ENCODE data around the gene SLC5A5.
"Not testable (repeated sequence)": the region's sequence is repeated elsewhere in the genome, so short reads cannot be mapped to it uniquely, and the experiment has no call there.

SLC5A5 gene

DNA sequence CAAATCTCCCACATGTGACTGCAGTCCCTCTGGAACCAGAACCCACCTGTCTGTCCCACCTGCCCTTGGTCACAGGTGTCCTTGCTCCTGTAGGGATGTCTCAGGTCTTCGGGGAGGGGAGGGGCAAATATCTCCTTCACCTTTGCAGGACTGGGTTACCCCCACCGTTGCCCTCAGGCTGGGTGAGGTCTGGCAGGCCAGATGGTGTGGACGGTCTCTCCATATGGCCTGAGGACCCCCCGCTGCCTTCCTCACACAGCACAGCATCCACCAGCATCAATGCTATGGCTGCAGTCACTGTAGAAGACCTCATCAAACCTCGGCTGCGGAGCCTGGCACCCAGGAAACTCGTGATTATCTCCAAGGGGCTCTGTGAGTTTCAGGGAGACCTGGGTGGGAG is 10.0 kb downstream of the SLC5A5 start:
- no peaks in the 10 kb centered on the region for H3K36me3 ChIP-seq (ENCODE audit: control insufficient read depth, low read depth, low read length)
- H3K9me3 ChIP-seq (ENCODE audit: control insufficient read depth, low read depth, low read length), result no peaks in the 10 kb centered on the region
- no peak overlapping the region for H3K27ac ChIP-seq (ENCODE audit: low read length)
- no peaks in the 10 kb centered on the region for H3K4me1 ChIP-seq (ENCODE audit: control insufficient read depth, low read depth, low read length)
- no peaks in the 10 kb centered on the region for H3K27me3 ChIP-seq (ENCODE audit: control insufficient read depth, insufficient read depth, low read length)
- no peak overlapping the region for H3K4me3 ChIP-seq (ENCODE audit: low read length)
- no peak overlapping the region for H3K9ac ChIP-seq (ENCODE audit: low read length)

- no peaks in the 10 kb centered on the region for H3K4me1 ChIP-seq (ENCODE audit: control insufficient read depth, low read depth, low read length)
- no peak overlapping the region for H3K9ac ChIP-seq (ENCODE audit: low read length)
- no peak overlapping the region for H3K27ac ChIP-seq (ENCODE audit: low read length)
Measured at GRCh38 chr19:17883627-17884410, 12.1 kb downstream of the SLC5A5 start.

DNA sequence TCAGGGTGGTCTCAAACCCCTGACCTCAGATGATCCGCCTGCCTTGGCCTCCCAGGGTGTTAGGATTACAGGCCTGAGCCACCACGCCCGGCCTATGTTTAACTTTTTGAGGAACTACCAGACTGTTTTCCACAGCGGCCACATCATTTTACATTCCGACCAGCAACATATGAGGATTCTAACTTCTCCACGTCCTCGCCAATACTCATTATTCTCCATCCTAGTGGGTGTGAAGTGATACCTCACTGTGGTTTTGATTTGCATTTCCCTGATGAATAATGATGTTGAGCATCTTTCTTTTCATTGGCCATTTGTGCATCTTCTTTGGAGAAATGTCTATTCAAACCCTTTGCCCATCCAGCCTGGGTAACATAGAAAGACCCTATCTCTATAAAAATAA is 14.8 kb downstream of the SLC5A5 start:
- no peaks in the 10 kb centered on the region for H3K27me3 ChIP-seq (ENCODE audit: control insufficient read depth, insufficient read depth, low read length)
- H3K27ac ChIP-seq (ENCODE audit: low read length), result no peak overlapping the region
- H3K9me3 ChIP-seq (ENCODE audit: control insufficient read depth, low read depth, low read length), result no peaks in the 10 kb centered on the region

More at GRCh38 chr19:17883627-17884410, 12.1 kb downstream of the SLC5A5 start:
- Histone ChIP-seq H3K36me3 (ENCODE audit: control insufficient read depth, low read depth, low read length) (no peaks in the 10 kb centered on the region), H3K4me3 (ENCODE audit: low read length) (no peak overlapping the region), H3K9me3 (ENCODE audit: control insufficient read depth, low read depth, low read length) (no peaks in the 10 kb centered on the region), H3K27me3 (ENCODE audit: control insufficient read depth, insufficient read depth, low read length) (no peaks in the 10 kb centered on the region)

DNA sequence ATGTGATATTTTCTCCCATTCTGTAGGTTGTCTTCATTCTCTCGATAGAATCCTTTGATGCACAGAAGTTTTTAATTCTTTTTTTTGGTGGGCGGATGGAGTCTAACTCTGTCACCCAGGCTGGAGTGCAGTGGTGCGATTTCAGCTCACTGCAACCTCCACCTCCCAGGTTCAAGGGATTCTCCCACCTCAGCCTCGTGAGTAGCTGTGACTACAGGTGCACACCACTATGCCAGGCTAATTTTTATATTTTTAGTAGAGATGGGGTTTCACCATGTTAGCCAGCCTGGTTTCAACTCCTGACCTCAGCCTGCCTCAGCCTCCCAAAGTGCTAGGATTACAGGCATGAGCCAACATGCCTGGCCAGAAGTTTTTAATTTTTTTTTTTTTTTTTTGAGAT is 15.5 kb downstream of the SLC5A5 start:
- not testable (repeated sequence) for H3K9me3 ChIP-seq (ENCODE audit: control insufficient read depth, low read depth, low read length); H3K36me3 ChIP-seq (ENCODE audit: control insufficient read depth, low read depth, low read length); H3K4me1 ChIP-seq (ENCODE audit: control insufficient read depth, low read depth, low read length); H3K9ac ChIP-seq (ENCODE audit: low read length); H3K4me3 ChIP-seq (ENCODE audit: low read length); H3K27me3 ChIP-seq (ENCODE audit: control insufficient read depth, insufficient read depth, low read length); H3K27ac ChIP-seq (ENCODE audit: low read length)

More for the DNA sequence above, 14.8 kb downstream of the SLC5A5 start:
- Histone ChIP-seq H3K9ac (ENCODE audit: low read length) (no peak overlapping the region), H3K4me3 (ENCODE audit: low read length) (no peak overlapping the region), H3K4me1 (ENCODE audit: control insufficient read depth, low read depth, low read length) (no peaks in the 10 kb centered on the region), H3K36me3 (ENCODE audit: control insufficient read depth, low read depth, low read length) (no peaks in the 10 kb centered on the region)

DNA sequence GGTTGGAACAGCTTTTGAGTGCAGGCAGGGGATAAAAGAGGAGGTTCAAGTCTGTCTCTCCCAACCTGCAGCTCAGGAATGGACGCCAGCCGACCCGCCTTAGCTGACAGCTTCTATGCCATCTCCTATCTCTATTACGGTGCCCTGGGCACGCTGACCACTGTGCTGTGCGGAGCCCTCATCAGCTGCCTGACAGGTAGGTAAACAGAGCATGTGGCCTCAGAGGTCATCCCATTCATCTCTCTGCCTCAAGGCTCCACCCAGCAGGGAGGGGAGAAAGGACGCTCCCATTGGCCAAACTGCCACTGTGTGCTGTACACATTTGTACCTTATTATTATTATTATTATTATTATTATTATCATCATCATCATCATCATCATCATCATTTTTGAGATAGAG is 16.5 kb downstream of the SLC5A5 start:
- Histone ChIP-seq H3K4me1 (ENCODE audit: control insufficient read depth, low read depth, low read length) (no peaks in the 10 kb centered on the region), H3K4me3 (ENCODE audit: low read length) (no peak overlapping the region), H3K9me3 (ENCODE audit: control insufficient read depth, low read depth, low read length) (no peaks in the 10 kb centered on the region), H3K9ac (ENCODE audit: low read length) (no peak overlapping the region), H3K27me3 (ENCODE audit: control insufficient read depth, insufficient read depth, low read length) (no peaks in the 10 kb centered on the region), H3K27ac (ENCODE audit: low read length) (no peak overlapping the region), H3K36me3 (ENCODE audit: control insufficient read depth, low read depth, low read length) (no peaks in the 10 kb centered on the region)

- Histone ChIP-seq H3K9me3 (ENCODE audit: control insufficient read depth, low read depth, low read length) (no peaks in the 10 kb centered on the region), H3K27ac (ENCODE audit: low read length) (no peak overlapping the region), H3K27me3 (ENCODE audit: control insufficient read depth, insufficient read depth, low read length) (no peaks in the 10 kb centered on the region), H3K9ac (ENCODE audit: low read length) (no peak overlapping the region), H3K36me3 (ENCODE audit: control insufficient read depth, low read depth, low read length) (no peaks in the 10 kb centered on the region), H3K4me3 (ENCODE audit: low read length) (no peak overlapping the region), H3K4me1 (ENCODE audit: control insufficient read depth, low read depth, low read length) (no peaks in the 10 kb centered on the region)
Measured at GRCh38 chr19:17889609-17890214, 18.0 kb downstream of the SLC5A5 start.

GRCh38 chr19:17893766-17894165 is 22.0 kb downstream of the SLC5A5 start:
- no peaks in the 10 kb centered on the region for H3K27me3 ChIP-seq (ENCODE audit: control insufficient read depth, insufficient read depth, low read length)

GRCh38 chr19:17902701-17903100 is 31.0 kb downstream of the SLC5A5 start:
- Histone ChIP-seq H3K27me3 (ENCODE audit: control insufficient read depth, insufficient read depth, low read length) (no peaks in the 10 kb centered on the region), H3K9ac (ENCODE audit: low read length) (no peak overlapping the region), H3K4me1 (ENCODE audit: control insufficient read depth, low read depth, low read length) (no peaks in the 10 kb centered on the region), H3K9me3 (ENCODE audit: control insufficient read depth, low read depth, low read length) (no peaks in the 10 kb centered on the region), H3K27ac (ENCODE audit: low read length) (no peak overlapping the region), H3K36me3 (ENCODE audit: control insufficient read depth, low read depth, low read length) (no peaks in the 10 kb centered on the region), H3K4me3 (ENCODE audit: low read length) (no peak overlapping the region)

More at GRCh38 chr19:17893766-17894165, 22.0 kb downstream of the SLC5A5 start:
- Histone ChIP-seq H3K9ac (ENCODE audit: low read length) (no peak overlapping the region), H3K4me3 (ENCODE audit: low read length) (no peak overlapping the region), H3K36me3 (ENCODE audit: control insufficient read depth, low read depth, low read length) (no peaks in the 10 kb centered on the region), H3K9me3 (ENCODE audit: control insufficient read depth, low read depth, low read length) (no peaks in the 10 kb centered on the region), H3K27ac (ENCODE audit: low read length) (no peak overlapping the region), H3K4me1 (ENCODE audit: control insufficient read depth, low read depth, low read length) (no peaks in the 10 kb centered on the region)

GRCh38 chr19:17908244-17908643 is 36.5 kb downstream of the SLC5A5 start:
- H3K4me1 ChIP-seq (ENCODE audit: control insufficient read depth, low read depth, low read length), result peaks cover 8% of the 10 kb centered on the region
- peaks cover 6% of the 10 kb centered on the region for H3K9me3 ChIP-seq (ENCODE audit: control insufficient read depth, low read depth, low read length)
- no peak overlapping the region for H3K4me3 ChIP-seq (ENCODE audit: low read length)
- no peaks in the 10 kb centered on the region for H3K36me3 ChIP-seq (ENCODE audit: control insufficient read depth, low read depth, low read length)
- no peak overlapping the region for H3K9ac ChIP-seq (ENCODE audit: low read length)
- no peak overlapping the region for H3K27ac ChIP-seq (ENCODE audit: low read length)
- H3K27me3 ChIP-seq (ENCODE audit: control insufficient read depth, insufficient read depth, low read length), result no peaks in the 10 kb centered on the region

- H3K9ac ChIP-seq (ENCODE audit: low read length), result no peak overlapping the region
- H3K9me3 ChIP-seq (ENCODE audit: control insufficient read depth, low read depth, low read length), result peaks cover 6% of the 10 kb centered on the region
- no peak overlapping the region for H3K4me3 ChIP-seq (ENCODE audit: low read length)
- peaks cover 8% of the 10 kb centered on the region for H3K4me1 ChIP-seq (ENCODE audit: control insufficient read depth, low read depth, low read length)
- H3K36me3 ChIP-seq (ENCODE audit: control insufficient read depth, low read depth, low read length), result no peaks in the 10 kb centered on the region
- no peak overlapping the region for H3K27ac ChIP-seq (ENCODE audit: low read length)
- no peaks in the 10 kb centered on the region for H3K27me3 ChIP-seq (ENCODE audit: control insufficient read depth, insufficient read depth, low read length)
Measured at GRCh38 chr19:17909003-17909732, 37.4 kb downstream of the SLC5A5 start.

GRCh38 chr19:17910791-17911360 is 39.1 kb downstream of the SLC5A5 start:
- Histone ChIP-seq H3K9ac (ENCODE audit: low read length) (no peak overlapping the region), H3K27ac (ENCODE audit: low read length) (no peak overlapping the region), H3K4me1 (ENCODE audit: control insufficient read depth, low read depth, low read length) (peaks cover 8% of the 10 kb centered on the region), H3K9me3 (ENCODE audit: control insufficient read depth, low read depth, low read length) (peaks cover 6% of the 10 kb centered on the region), H3K4me3 (ENCODE audit: low read length) (no peak overlapping the region), H3K27me3 (ENCODE audit: control insufficient read depth, insufficient read depth, low read length) (no peaks in the 10 kb centered on the region), H3K36me3 (ENCODE audit: control insufficient read depth, low read depth, low read length) (no peaks in the 10 kb centered on the region)

Measured in iPS-18a (cell line).